Stomach (tissue), 9 donors: Measurements from ENCODE around the gene PRR5. TPM values are rescaled to one million over a fixed set of nuclear protein-coding genes. Genes with fewer than 3 reads are reported as not detected.

Source experiments
- DNase-seq, 2 donors: peaks; one replicate each; pipeline versions ENCODE4 v3.0.0 to v3.0.0-alpha.2; 2013 to 2019
- H3K27ac ChIP-seq, 5 donors: fragments of 200-600 bp in 4 of 5; sonication (generic) in 4 of 5; one replicate each; pipeline ENCODE4 v1.5.1; 2013 to 2019; ENCODE audit warnings: mild to moderate bottlenecking in 1 of 5, moderate library complexity in 1 of 5
- H3K27me3 ChIP-seq, 3 donors: fragments of 200-600 bp; sonication (generic); one replicate each; pipeline ENCODE4 v1.5.1; 2017 to 2019; ENCODE audit warnings: mixed run types in 1 of 3
- H3K36me3 ChIP-seq, 4 donors: fragments of 200-600 bp; sonication (generic); 1 replicate in 3 of 4; 2 replicates in 1 of 4; pipeline ENCODE4 v1.5.1; 2016 to 2019
- H3K4me1 ChIP-seq, 4 donors: fragments of 200-600 bp; sonication (generic); one replicate each; pipeline ENCODE4 v1.5.1; 2016 to 2019
- H3K4me3 ChIP-seq, 4 donors: fragments of 200-600 bp; sonication (generic) in 3 of 4; one replicate each; pipeline ENCODE4 v1.5.1; 2016 to 2019; ENCODE audit warnings: mild to moderate bottlenecking in 1 of 4
- H3K9me3 ChIP-seq, 4 donors: fragments of 200-600 bp; sonication (generic); one replicate each; pipeline ENCODE4 v1.5.1; 2016 to 2019
- CTCF ChIP-seq, 7 experiments: fragments of 450-650 bp in 4 of 7; fragments of 200-600 bp in 3 of 7; sonication (generic) in 3 of 7; IDR thresholded peaks; one replicate each; pipeline ENCODE4 v1.5.1; 2016 to 2019; ENCODE audit warnings: antibody characterized with exemption in 7 of 7, control low read depth in 2 of 7, mild to moderate bottlenecking in 1 of 7
- EP300 ChIP-seq: sonication (generic); formaldehyde crosslinking; IDR thresholded peaks from one replicate; pipeline ENCODE4 v1.6.1; 2017; ENCODE audit warnings: antibody characterized with exemption
- POLR2A ChIP-seq, 4 donors: fragments of 450-650 bp; IDR thresholded peaks; one replicate each; pipeline ENCODE4 v1.6.1; 2016; ENCODE audit warnings: antibody characterized with exemption in 4 of 4, control low read depth in 2 of 4, mild to moderate bottlenecking in 1 of 4, moderate library complexity in 1 of 4
- POLR2AphosphoS5 ChIP-seq, 3 donors: sonication (generic); formaldehyde crosslinking; IDR thresholded peaks; one replicate each; pipeline ENCODE4 v1.6.1; 2016; ENCODE audit warnings: antibody characterized with exemption in 3 of 3
- WGBS, 5 donors: extraction: QIAGEN DNeasy Blood & Tissue Kit in 3 of 5; methylation state at CpG; one replicate each; pipeline versions ENCODE4 v1.1.5 to v1.1.7; 2013 to 2018; 5-methylcytosine and 5-hydroxymethylcytosine counted together
- intact Hi-C: fragments of 100-400 bp; cut with DNase I; formaldehyde crosslinking; loops from one replicate; pipeline ENCODE4 v1.15.1; 2023; ENCODE audit warnings: low total_unique reads
- polyA plus RNA-seq, 3 donors: library from polyadenylated mRNA; stranded (reverse); fragments of 200-250 nt; gene quantifications; one replicate each; pipeline ENCODE4 v1.2.3, GENCODE V29; 2013
- total RNA-seq, 5 donors: library from RNA; depleted of rRNA; stranded (reverse); fragments of >200 nt; gene quantifications; one replicate each; pipeline versions ENCODE4 v1.1.0 to v1.2.3, GENCODE V29; 2014 to 2016
- donor health status: healthy with polysubstance abuse.
- donor health status: Bipolar disorder and iron deficiency.
- donor health status: healthy.

PRR5 gene
- total and polyA plus RNA-seq, 8 donors, result 8.3 to 36.5 (median 17.9) TPM; not detected in 1

- H3K9me3 ChIP-seq, result peaks cover 0 to 14% (median 7%) of the 10 kb centered on the region in 4 donors
- no peaks in the 10 kb centered on the region for H3K36me3 ChIP-seq
- TF ChIP-seq EP300, result no peak
- TF ChIP-seq POLR2AphosphoS5 (IDR thresholded peaks at IDR 0.05), result no peak
- no peak for TF ChIP-seq CTCF (IDR thresholded peaks at IDR 0.05)
- TF ChIP-seq POLR2A (IDR thresholded peaks at IDR 0.05), result no peak
- no peaks in the 10 kb centered on the region for H3K27me3 ChIP-seq
- DNase-seq, result no peak
- no peak overlapping the region for H3K27ac ChIP-seq
- H3K4me3 ChIP-seq, result no peak overlapping the region
- WGBS, 5 donors, result 72 to 75% (median 73%) methylated on average over 16 of the region's 16 CpGs
- intact Hi-C loops, result no loop called here
- H3K4me1 ChIP-seq, result no peaks in the 10 kb centered on the region
Measured at GRCh38 chr22:44776605-44777363, 74.8 kb downstream of the PRR5 start.

GRCh38 chr22:44777364-44777755 is 75.4 kb downstream of the PRR5 start:
- TF ChIP-seq POLR2A (IDR thresholded peaks at IDR 0.05) (no peak), POLR2AphosphoS5 (IDR thresholded peaks at IDR 0.05) (no peak), EP300 (no peak), CTCF (IDR thresholded peaks at IDR 0.05) (no peak)
- intact Hi-C loops, result no loop called here
- 23 to 50% (median 39%) methylated on average over 2 of the region's 2 CpGs for WGBS, 5 donors
- peaks cover 0 to 3% (median 0%) of the 10 kb centered on the region in 4 donors for H3K4me1 ChIP-seq
- DNase-seq, result no peak
- no peaks in the 10 kb centered on the region for H3K27me3 ChIP-seq
- H3K4me3 ChIP-seq, result no peak overlapping the region
- peaks cover 0 to 14% (median 7%) of the 10 kb centered on the region in 4 donors for H3K9me3 ChIP-seq
- no peak overlapping the region for H3K27ac ChIP-seq
- no peaks in the 10 kb centered on the region for H3K36me3 ChIP-seq

- Histone ChIP-seq H3K9me3 (no peaks in the 10 kb centered on the region), H3K27me3 (peaks cover 0 to 8% (median 0%) of the 10 kb centered on the region in 3 donors), H3K27ac (no peak overlapping the region), H3K4me3 (no peak overlapping the region), H3K4me1 (peaks cover 0 to 7% (median 0%) of the 10 kb centered on the region in 4 donors), H3K36me3 (no peaks in the 10 kb centered on the region)
- WGBS, 5 donors, result 77 to 88% (median 86%) methylated on average over 17 of the region's 17 CpGs
- no peak for TF ChIP-seq CTCF (IDR thresholded peaks at IDR 0.05)
- no peak for TF ChIP-seq POLR2AphosphoS5 (IDR thresholded peaks at IDR 0.05)
- no peak for TF ChIP-seq EP300
- TF ChIP-seq POLR2A (IDR thresholded peaks at IDR 0.05), result no peak
- intact Hi-C loops, result no loop called here
- DNase-seq, result no peak
Measured at GRCh38 chr22:44780876-44781449, 79.0 kb downstream of the PRR5 start.

- intact Hi-C loops, result no loop called here
- no peak overlapping the region for H3K4me3 ChIP-seq
- WGBS, 5 donors, result 63 to 71% (median 66%) methylated on average over 17 of the region's 17 CpGs
- H3K27me3 ChIP-seq, result peaks cover 0 to 8% (median 0%) of the 10 kb centered on the region in 3 donors
- peak overlapping the region in 1 of 5 donors; percentile 34 for H3K27ac ChIP-seq
- no peaks in the 10 kb centered on the region for H3K9me3 ChIP-seq
- no peak for TF ChIP-seq CTCF (IDR thresholded peaks at IDR 0.05)
- TF ChIP-seq POLR2AphosphoS5 (IDR thresholded peaks at IDR 0.05), result peak in 1 of 3 donors; percentile 38
- TF ChIP-seq EP300, result no peak
- DNase-seq, result peak in 1 of 2 donors; percentile 47
- peaks cover 0 to 7% (median 0%) of the 10 kb centered on the region in 4 donors for H3K4me1 ChIP-seq
- H3K36me3 ChIP-seq, result peaks cover 0 to 6% (median 0%) of the 10 kb centered on the region in 4 donors
Measured at GRCh38 chr22:44782363-44782963, 80.5 kb downstream of the PRR5 start.
